GM12865 (cell line): ENCODE data around the gene UBE2D2.
A peak's percentile ranks its signal among the peaks of the same experiment; 100 is the strongest.
"Not testable (repeated sequence)": the region's sequence is repeated elsewhere in the genome, so short reads cannot be mapped to it uniquely, and the experiment has no call there.

Source experiments
- DNase-seq: peaks from one replicate; pipeline ENCODE4 v3.0.0; 2010; ENCODE audit warnings: low read depth
- H3K4me3 ChIP-seq: 2 replicates; pipeline ENCODE4 v1.5.1; 2011; ENCODE audit warnings: mild to moderate bottlenecking, low read depth, low read length, control low read depth
- TF ChIP-seq, protein P1 (sequence below): IDR thresholded peaks from 2 replicates; pipeline ENCODE4 v1.5.1; 2011; ENCODE audit warnings: low read length, control low read depth, low read depth, inconsistent platforms; ENCODE audit not compliant: insufficient read depth; ENCODE audit errors: missing control alignments

UBE2D2 gene

DNA sequence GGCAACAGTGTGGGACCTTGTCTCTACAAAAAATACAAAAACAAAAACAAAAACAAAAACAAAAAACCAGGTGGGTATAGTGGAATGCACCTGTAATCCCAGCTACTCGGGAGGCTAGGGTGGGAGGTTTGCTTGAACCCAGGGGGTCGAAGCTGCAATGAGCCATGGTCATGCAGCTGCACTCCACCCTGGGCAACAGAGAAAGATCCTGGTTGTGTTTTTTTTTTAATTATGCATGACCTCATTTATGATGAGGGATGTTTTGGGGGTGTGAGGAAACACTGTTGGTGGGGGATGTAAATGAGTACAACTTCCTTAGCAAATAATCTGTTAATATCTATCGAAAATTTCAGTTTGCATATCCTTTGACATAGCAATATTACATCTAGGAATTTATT lies 29.4 kb upstream of the UBE2D2 start:
- TF ChIP-seq, protein P1, sequence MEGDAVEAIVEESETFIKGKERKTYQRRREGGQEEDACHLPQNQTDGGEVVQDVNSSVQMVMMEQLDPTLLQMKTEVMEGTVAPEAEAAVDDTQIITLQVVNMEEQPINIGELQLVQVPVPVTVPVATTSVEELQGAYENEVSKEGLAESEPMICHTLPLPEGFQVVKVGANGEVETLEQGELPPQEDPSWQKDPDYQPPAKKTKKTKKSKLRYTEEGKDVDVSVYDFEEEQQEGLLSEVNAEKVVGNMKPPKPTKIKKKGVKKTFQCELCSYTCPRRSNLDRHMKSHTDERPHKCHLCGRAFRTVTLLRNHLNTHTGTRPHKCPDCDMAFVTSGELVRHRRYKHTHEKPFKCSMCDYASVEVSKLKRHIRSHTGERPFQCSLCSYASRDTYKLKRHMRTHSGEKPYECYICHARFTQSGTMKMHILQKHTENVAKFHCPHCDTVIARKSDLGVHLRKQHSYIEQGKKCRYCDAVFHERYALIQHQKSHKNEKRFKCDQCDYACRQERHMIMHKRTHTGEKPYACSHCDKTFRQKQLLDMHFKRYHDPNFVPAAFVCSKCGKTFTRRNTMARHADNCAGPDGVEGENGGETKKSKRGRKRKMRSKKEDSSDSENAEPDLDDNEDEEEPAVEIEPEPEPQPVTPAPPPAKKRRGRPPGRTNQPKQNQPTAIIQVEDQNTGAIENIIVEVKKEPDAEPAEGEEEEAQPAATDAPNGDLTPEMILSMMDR, result no peak
- peak overlapping the region; percentile 72 for H3K4me3 ChIP-seq

DNA sequence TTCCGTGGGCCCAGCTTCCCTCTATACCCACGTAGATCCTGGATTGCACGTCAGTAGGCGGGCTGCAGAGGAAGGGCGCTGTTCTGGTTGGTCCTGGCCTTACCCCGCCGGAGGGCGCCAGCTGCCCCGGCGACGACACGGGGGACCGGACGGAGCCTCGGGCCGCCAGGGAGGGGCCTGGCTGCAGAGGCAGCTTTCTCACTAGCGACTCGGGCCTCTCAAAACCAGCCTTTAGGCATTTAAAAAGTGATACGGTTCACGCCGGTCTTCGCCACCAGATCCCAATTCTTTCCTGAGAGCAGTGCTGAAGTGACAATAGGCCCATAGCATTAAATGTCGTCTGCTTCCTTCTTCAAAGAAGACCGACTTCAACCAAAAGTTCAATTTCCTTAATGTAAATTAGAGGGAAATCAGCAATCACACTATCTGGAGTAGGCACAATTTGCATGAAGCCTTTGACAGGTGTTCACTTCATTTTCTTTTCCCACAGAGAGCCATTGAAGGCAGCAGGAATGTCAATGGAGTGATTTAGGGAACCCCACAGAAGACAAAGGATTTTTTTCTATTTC lies 17.6 kb upstream of the UBE2D2 start:
- TF ChIP-seq, protein P1, result peak; percentile 35
- H3K4me3 ChIP-seq, result peak overlapping the region; percentile 41
- DNase-seq, result peak; percentile 88

More for the DNA sequence above, 29.4 kb upstream of the UBE2D2 start:
- DNase-seq, result no peak

DNA sequence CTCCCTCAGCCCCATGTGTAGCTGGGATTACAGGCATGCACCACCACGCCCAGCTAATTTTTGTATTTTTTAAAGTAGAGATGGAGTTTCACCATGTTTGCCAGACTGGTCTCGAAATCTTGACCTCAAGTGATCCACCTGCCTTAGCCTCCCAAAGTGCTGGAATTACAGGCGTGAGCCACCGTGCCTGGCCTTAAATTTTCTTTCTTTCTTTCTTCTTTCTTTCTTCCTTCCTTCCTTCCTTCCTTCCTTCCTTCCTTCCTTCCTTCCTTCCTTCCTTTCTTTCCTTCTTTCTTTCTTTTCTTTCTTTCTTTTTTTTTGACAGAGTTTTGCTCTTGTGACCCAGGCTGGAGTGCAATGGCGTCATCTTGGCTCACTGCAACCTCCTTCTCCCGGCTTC lies 14.5 kb upstream of the UBE2D2 start:
- DNase-seq, H3K4me3 ChIP-seq: not testable (repeated sequence)

DNA sequence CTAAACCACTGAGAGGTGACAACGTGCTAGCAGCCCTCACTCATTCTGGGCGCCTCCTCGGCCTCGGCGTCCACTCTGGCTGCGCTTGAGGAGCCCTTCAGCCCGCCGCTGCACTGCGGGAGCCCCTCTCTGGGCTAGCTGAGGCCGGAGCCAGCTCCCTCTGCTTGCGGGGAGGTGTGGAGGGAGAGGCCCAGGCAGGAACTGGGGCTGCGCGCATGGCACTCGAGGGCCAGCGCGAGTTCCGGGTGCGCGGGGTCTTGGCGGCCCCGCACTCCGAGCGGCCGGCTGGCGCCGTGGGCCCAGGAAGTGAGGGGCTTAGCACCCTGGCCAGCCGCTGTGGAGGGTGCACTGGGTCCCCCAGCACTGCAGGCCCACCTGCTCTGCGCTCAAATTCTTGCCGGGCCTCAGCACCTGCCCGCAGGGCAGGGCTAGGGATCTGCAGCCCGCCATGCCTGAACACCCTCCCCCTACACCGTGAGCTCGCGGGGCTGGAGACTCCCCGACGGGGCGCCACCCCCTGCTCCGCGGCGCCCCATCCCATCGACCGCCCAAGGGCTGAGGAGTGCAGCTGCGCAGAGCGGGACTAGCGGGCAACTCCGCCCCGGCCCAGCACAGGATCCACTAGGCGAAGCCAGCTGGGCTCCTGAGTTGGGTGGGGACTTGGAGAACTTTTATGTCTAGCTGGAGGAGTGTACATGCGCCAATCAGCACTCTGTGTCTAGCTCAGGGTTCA lies 11.8 kb upstream of the UBE2D2 start:
- no peak overlapping the region for H3K4me3 ChIP-seq
- TF ChIP-seq, protein P1, result no peak
- no peak for DNase-seq

DNA sequence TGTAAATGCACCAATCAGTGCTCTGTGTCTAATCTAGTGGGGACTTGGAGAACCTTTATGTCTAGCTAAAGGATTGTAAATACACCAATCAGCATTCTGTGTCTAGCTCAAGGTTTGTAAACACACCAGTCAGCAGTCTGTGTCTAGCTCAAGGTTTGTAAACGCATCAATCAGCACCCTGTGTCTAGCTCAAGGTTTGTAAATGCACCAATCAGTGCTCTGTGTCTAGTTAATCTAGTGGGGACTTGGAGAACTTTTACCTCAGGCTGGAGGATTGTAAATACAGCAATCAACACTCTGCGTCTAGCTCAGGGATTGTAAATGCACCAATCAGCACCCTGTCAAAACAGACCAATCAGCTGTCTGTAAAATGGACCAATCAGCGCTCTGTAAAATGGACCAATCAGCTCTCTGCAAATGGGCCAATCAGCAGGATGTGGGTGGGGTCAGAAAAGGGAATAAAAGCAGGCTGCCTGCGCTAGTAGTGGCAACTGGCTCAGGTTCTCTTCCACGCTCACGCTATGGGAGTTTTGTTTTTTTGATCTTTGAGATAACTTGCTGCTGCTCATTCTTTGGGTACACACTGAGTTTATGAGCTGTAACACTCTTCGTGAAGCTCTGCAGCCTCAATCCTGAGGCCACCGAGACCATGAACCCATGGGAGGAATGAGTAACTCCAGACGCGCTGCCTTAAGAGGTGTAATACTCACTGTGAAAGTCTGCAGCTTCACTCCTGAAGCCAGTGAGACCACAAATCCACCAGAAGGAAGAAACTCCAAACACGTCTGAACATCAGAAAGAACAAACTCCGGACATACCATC lies 10.9 kb upstream of the UBE2D2 start:
- H3K4me3 ChIP-seq, result not testable (repeated sequence)
- DNase-seq, result peak; percentile 37

DNA sequence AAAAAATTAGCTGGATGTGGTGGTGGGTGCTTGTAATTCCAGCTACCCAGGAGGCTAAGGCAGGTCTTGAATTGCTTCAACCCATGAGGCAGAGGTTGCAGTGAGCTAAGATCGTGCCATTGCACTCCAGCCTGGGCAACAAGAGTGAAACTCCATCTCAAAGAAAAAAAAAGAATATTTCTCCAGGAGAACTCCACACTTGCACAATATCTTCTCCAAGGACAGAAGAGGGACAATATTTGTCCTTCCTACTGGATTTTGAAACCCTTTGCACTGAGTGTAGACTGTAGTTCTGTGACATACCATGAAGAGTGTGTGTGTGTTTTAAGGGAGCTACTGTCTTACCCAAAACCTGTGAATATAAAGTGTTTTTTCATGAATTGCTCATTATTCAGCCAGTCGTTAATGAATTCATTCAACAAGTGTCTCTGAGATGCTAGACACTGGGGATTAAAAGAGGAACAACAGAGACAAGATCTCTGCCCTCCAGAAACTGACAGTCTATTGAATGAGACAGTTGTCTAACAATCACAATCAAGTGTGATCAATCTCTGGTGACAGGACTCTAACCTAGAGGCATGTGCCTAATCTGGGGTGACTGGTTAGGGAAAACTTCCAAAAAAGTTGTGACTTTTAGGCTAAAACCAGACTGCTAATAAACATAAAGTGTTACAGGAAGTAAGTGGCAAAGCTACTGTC lies 9.8 kb upstream of the UBE2D2 start:
- TF ChIP-seq, protein P1, result no peak
- H3K4me3 ChIP-seq, result no peak overlapping the region
- DNase-seq, result no peak

DNA sequence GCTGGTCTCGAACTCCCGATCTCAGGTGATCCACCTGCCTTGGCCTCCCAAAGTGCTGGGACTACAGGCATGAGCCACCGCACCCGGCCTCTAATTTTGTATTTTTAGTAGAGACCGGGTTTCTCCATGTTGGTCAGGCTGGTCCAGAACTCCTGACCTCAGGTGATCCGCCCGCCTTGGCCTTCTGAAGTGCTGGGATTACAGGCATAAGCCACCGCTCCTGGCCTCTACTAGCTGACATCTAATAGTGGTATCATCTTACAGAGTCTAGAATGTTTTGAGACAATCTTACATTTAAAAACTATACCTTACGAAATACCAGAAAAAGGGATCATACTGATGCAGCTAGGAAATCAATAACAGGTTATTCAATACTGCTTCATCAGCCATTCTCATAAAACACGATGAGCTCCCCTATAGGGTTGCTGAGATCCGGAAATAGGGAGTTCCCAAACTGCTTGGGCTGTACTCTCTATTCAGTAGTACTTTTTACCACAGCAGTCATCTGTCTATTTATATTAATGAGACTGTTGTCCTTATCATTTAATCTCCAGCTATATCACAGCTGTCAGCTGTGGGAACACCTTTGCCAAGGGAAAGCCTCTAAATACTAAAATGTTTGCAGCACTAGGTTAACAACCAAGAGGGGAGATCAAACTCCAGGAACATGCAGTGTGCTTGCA lies 8.1 kb upstream of the UBE2D2 start:
- TF ChIP-seq, protein P1, result no peak
- H3K4me3 ChIP-seq, result no peak overlapping the region
- DNase-seq, result no peak
